ENCODE results near the gene EXOSC2. TPM values are rescaled to one million over a fixed set of nuclear protein-coding genes. Genes with fewer than 3 reads are reported as not detected.

Gene EXOSC2
- total RNA-seq, 1 experiment from 2014 or later = 57.7 TPM

- DNase-seq (ENCODE audit: unreplicated experiment) = no peak
- H3K27ac Mint-ChIP-seq (ENCODE audit: low read depth, unreplicated experiment) = no peak overlapping the region
- no peaks in the 10 kb centered on the region for H3K36me3 Mint-ChIP-seq (ENCODE audit: insufficient read depth, unreplicated experiment)
- H3K4me1 Mint-ChIP-seq (ENCODE audit: insufficient read depth, unreplicated experiment) = no peaks in the 10 kb centered on the region
- H3K4me3 Mint-ChIP-seq (ENCODE audit: unreplicated experiment) = no peak overlapping the region
- TF ChIP-seq CTCF (IDR thresholded peaks at IDR 0.05; ENCODE audit: unreplicated experiment) = no peak
- no peaks in the 10 kb centered on the region for H3K9me3 Mint-ChIP-seq (ENCODE audit: unreplicated experiment)
- BruUV-seq (replicated peaks) = no TSS peak
- ChIA-PET CTCF (interaction anchor here (0.9 to 1.0 kb wide), 2 partner anchors 14 to 209 kb away, joined by 3 read pairs; no protein-coding TSS in a partner anchor), POLR2A (no interaction called here)
- intact Hi-C loops (cut with micrococcal nuclease) = no loop called here
- peaks cover 27% of the 10 kb centered on the region for H3K27me3 Mint-ChIP-seq (ENCODE audit: insufficient read depth, unreplicated experiment)
Measured at GRCh38 chr9:130669965-130670364, 23.6 kb upstream of the EXOSC2 start.

- Mint-ChIP-seq H3K9me3 (ENCODE audit: unreplicated experiment) (no peaks in the 10 kb centered on the region), H3K27me3 (ENCODE audit: insufficient read depth, unreplicated experiment) (peaks cover 20% of the 10 kb centered on the region), H3K36me3 (ENCODE audit: insufficient read depth, unreplicated experiment) (no peaks in the 10 kb centered on the region), H3K4me3 (ENCODE audit: unreplicated experiment) (no peak overlapping the region), H3K27ac (ENCODE audit: low read depth, unreplicated experiment) (no peak overlapping the region), H3K4me1 (ENCODE audit: insufficient read depth, unreplicated experiment) (no peaks in the 10 kb centered on the region)
- intact Hi-C loops (cut with micrococcal nuclease) = no loop called here
- POLR2A ChIA-PET = interaction anchor here (0.6 kb wide), 1 partner anchor 544 kb away, joined by 4 read pairs; no protein-coding TSS in a partner anchor
- CTCF ChIA-PET = interaction anchor here (0.9 to 1.0 kb wide), 2 partner anchors 13 to 210 kb away, joined by 3 read pairs; no protein-coding TSS in a partner anchor
- DNase-seq (ENCODE audit: unreplicated experiment) = no peak
- BruUV-seq (replicated peaks) = no TSS peak
- TF ChIP-seq CTCF (IDR thresholded peaks at IDR 0.05; ENCODE audit: unreplicated experiment) = no peak
Measured at GRCh38 chr9:130670644-130671043, 22.9 kb upstream of the EXOSC2 start.

GRCh38 chr9:130672466-130672865 is 21.1 kb upstream of the EXOSC2 start:
- no peak for DNase-seq (ENCODE audit: unreplicated experiment)
- no peak for TF ChIP-seq CTCF (IDR thresholded peaks at IDR 0.05; ENCODE audit: unreplicated experiment)
- H3K36me3 Mint-ChIP-seq (ENCODE audit: insufficient read depth, unreplicated experiment) = no peaks in the 10 kb centered on the region
- POLR2A ChIA-PET = no interaction called here
- H3K27me3 Mint-ChIP-seq (ENCODE audit: insufficient read depth, unreplicated experiment) = peaks cover 11% of the 10 kb centered on the region
- CTCF ChIA-PET = interaction anchor here (1.0 kb wide), 1 partner anchor 10 kb away, joined by 3 read pairs; no protein-coding TSS in a partner anchor
- H3K4me3 Mint-ChIP-seq (ENCODE audit: unreplicated experiment) = no peak overlapping the region
- H3K4me1 Mint-ChIP-seq (ENCODE audit: insufficient read depth, unreplicated experiment) = no peaks in the 10 kb centered on the region
- BruUV-seq (replicated peaks) = no TSS peak
- no peaks in the 10 kb centered on the region for H3K9me3 Mint-ChIP-seq (ENCODE audit: unreplicated experiment)
- intact Hi-C loops (cut with micrococcal nuclease) = no loop called here
- H3K27ac Mint-ChIP-seq (ENCODE audit: low read depth, unreplicated experiment) = no peak overlapping the region

GRCh38 chr9:130672933-130673615 is 20.5 kb upstream of the EXOSC2 start:
- Mint-ChIP-seq H3K27me3 (ENCODE audit: insufficient read depth, unreplicated experiment) (peaks cover 6% of the 10 kb centered on the region), H3K4me3 (ENCODE audit: unreplicated experiment) (no peak overlapping the region), H3K27ac (ENCODE audit: low read depth, unreplicated experiment) (no peak overlapping the region), H3K4me1 (ENCODE audit: insufficient read depth, unreplicated experiment) (no peaks in the 10 kb centered on the region), H3K36me3 (ENCODE audit: insufficient read depth, unreplicated experiment) (no peaks in the 10 kb centered on the region), H3K9me3 (ENCODE audit: unreplicated experiment) (no peaks in the 10 kb centered on the region)
- no TSS peak for BruUV-seq (replicated peaks)
- no peak for TF ChIP-seq CTCF (IDR thresholded peaks at IDR 0.05; ENCODE audit: unreplicated experiment)
- intact Hi-C loops (cut with micrococcal nuclease) = no loop called here
- CTCF ChIA-PET = interaction anchor here (1.0 kb wide), 1 partner anchor 9 kb away, joined by 3 read pairs; no protein-coding TSS in a partner anchor
- no peak for DNase-seq (ENCODE audit: unreplicated experiment)
- POLR2A ChIA-PET = no interaction called here

All from MCF 10A (cell line).